ENCODE results near the gene PNLIPRP3.

PNLIPRP3 gene

DNA sequence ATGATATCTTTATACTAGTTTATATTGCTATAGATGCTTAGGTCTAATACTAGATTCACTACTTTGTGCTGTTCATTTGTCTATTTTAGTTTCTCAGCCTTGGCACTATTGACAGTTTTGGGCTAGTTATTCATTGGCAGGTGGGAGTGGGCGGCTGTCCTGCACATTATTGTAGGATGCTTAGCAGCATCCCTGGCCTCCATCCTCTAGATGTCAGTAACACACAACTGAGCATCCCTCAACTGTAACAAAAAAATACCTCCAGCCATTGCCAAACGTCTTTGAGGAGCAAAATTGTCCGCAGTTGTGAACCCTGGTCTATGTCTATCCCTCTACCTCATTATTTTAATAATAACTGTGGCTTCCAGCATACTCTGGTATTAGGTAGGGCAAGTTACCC is 83.7 kb downstream of the PNLIPRP3 start:
- Mint-ChIP-seq H3K9me3 (no peaks in the 10 kb centered on the region), H3K27ac (no peak overlapping the region), H3K36me3 (ENCODE audit: low read depth) (no peaks in the 10 kb centered on the region)

DNA sequence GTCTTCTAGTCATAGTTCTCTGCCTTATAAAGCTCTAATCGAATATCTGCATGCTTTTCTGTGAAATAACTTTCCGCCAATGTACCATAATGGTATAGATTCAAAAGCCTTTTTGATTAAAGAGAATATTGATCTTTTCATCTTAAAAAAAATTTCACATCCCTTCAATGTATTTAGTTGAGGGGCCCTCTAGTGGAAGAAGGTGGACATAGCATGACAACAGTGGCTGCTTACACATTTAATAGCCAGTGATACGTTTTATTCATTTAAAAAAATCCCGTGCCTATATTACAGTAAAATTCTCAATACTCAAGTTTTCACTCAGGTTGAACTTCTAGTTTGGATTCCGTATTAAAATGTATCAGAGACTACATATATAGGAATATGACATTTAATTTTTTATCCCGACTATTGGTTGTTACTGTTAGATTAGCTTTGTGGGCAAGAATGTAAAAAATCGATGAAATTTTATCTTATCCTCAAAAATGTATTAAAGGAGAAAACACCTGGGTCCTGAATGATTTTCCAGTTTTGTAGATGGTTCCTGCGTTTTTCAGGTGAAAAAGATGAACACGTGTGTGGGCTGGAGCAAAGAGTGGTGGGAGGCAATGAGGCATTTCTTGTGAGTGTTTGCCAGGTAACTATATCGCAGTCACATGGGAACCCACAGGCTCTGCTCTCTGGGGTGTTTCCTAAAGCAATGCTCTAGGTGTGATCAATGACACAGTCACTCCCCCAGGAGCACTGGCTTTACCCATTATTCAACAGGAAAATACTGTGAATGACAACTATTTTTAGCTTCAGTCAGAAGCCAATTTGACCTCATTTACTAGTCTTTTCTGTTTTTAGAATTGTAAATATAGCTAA is 94.0 kb downstream of the PNLIPRP3 start:
- H3K36me3 Mint-ChIP-seq (ENCODE audit: low read depth), result no peaks in the 10 kb centered on the region
- H3K4me1 Mint-ChIP-seq (ENCODE audit: low read depth), result no peaks in the 10 kb centered on the region
- H3K4me3 Mint-ChIP-seq, result no peak overlapping the region
- H3K27ac Mint-ChIP-seq, result no peak overlapping the region
- H3K9me3 Mint-ChIP-seq, result no peaks in the 10 kb centered on the region
- no peaks in the 10 kb centered on the region for H3K27me3 Mint-ChIP-seq (ENCODE audit: low read depth)

More for the DNA sequence above, 83.7 kb downstream of the PNLIPRP3 start:
- no peaks in the 10 kb centered on the region for H3K27me3 Mint-ChIP-seq (ENCODE audit: low read depth)
- H3K4me1 Mint-ChIP-seq (ENCODE audit: low read depth), result no peaks in the 10 kb centered on the region
- no peak overlapping the region for H3K4me3 Mint-ChIP-seq

DNA sequence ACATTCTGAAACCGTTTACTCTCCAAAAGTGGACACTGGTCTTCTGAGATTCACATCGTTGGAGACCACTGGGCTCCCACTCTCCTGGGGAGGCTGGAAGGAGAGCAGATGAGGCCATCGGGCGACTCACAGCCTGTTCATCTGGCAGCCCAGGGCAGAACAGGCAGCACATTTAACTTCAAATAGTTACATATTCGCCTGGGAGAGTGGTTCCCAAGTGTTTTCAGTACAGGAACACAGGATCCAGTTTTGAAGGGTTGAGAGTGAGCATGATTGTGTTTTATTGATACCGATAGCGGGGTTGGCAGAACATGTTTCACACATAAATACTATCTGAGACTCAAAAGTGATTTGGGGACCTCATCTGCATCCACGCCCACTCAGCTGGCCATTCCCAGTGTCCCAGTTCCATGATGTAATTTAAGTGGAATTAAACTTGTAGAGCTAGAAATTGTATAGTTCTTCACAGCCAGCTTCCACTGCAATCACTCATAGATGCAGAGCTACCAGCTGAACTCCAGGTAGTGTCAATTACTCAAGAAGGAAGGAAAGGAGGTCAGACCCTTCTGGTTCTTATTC is 95.2 kb downstream of the PNLIPRP3 start:
- no peak overlapping the region for H3K27ac Mint-ChIP-seq
- no peaks in the 10 kb centered on the region for H3K27me3 Mint-ChIP-seq (ENCODE audit: low read depth)
- no peaks in the 10 kb centered on the region for H3K36me3 Mint-ChIP-seq (ENCODE audit: low read depth)
- no peak overlapping the region for H3K4me3 Mint-ChIP-seq
- no peaks in the 10 kb centered on the region for H3K4me1 Mint-ChIP-seq (ENCODE audit: low read depth)
- H3K9me3 Mint-ChIP-seq, result no peaks in the 10 kb centered on the region

DNA sequence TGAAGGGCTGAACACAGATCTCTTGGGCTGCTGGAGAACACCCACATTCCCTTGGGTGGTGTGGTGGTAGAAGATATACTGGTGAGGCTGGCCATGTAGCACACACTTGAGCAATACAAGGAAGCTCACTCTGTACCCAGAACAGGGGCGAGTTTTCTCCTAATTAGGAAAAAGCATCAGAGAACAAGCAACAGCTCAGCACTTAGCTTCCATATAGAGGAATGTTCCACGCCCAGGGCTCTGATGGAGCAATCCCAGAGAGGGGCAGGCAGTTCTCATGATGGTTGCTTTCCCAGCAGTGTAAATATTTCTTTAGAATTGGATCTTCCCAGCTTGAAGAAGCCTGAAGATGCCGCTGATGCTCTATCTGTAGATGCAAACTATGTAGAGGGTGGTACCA is 97.1 kb downstream of the PNLIPRP3 start:
- Mint-ChIP-seq H3K27me3 (ENCODE audit: low read depth) (no peaks in the 10 kb centered on the region), H3K4me3 (no peak overlapping the region), H3K36me3 (ENCODE audit: low read depth) (no peaks in the 10 kb centered on the region), H3K9me3 (no peaks in the 10 kb centered on the region), H3K27ac (no peak overlapping the region), H3K4me1 (ENCODE audit: low read depth) (no peaks in the 10 kb centered on the region)

DNA sequence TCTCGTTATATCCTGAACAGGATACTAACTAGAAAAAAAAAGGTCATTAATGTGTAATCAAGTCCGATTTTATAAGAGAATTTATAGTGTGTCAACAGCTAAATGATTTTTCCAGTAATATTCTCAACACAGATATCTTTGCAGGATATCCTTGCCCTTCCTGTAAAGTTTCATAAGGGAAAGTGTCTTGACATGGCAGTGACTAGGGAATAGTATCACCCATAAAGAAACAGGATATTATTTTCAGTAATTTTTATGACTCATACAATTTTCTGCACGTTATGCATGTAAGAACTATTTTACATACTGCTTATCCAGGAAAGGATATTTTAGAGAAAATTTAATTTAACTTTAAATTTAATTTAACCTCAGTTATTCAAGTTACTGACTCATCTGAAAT is 98.6 kb downstream of the PNLIPRP3 start:
- Mint-ChIP-seq H3K36me3 (ENCODE audit: low read depth) (no peaks in the 10 kb centered on the region), H3K9me3 (no peaks in the 10 kb centered on the region), H3K27me3 (ENCODE audit: low read depth) (no peaks in the 10 kb centered on the region), H3K4me1 (ENCODE audit: low read depth) (no peaks in the 10 kb centered on the region), H3K4me3 (no peak overlapping the region), H3K27ac (no peak overlapping the region)

All from T-helper 1 cell treated with Interleukin-12 subunit alpha and Interleukin-12 subunit beta and Interleukin-4 antibody, amounts not matched to agents 30 μg/mL and 1 μg/mL, for 36 hours (primary cell).